PC-3 (cell line): ENCODE measurements around the gene GBA2.

Source experiments
- CTCF ChIP-seq: fragments of 300-600 bp; sonication (generic); conservative IDR thresholded peaks from 2 replicates; pipeline ENCODE4 v1.5.1; 2017; ENCODE audit warnings: antibody characterized with exemption, low read depth, mild to moderate bottlenecking, low read length
- EZH2 ChIP-seq: fragments of 300-600 bp; sonication (generic); IDR thresholded peaks from one replicate; pipeline ENCODE4 v1.6.1; 2017; ENCODE audit warnings: antibody characterized with exemption, mild to moderate bottlenecking, low read length; ENCODE audit not compliant: unreplicated experiment

GRCh38 chr9:35723908-35724307 lies 25.1 kb downstream of the GBA2 start:
- TF ChIP-seq CTCF (no peak), EZH2 (no peak)
